Activated CD8-positive, alpha-beta memory T cell treated with anti-CD3 and anti-CD28 coated beads, Interleukin-2, amount 10 ng/mL, durations not matched to agents 7 days and 5 days (primary cell): ENCODE results near the gene HDAC1. TPM values are rescaled to one million over a fixed set of nuclear protein-coding genes. Genes with fewer than 3 reads are reported as not detected.
A peak's percentile ranks its signal among the peaks of the same experiment; 100 is the strongest.
"Not testable (repeated sequence)": the region's sequence is repeated elsewhere in the genome, so short reads cannot be mapped to it uniquely, and the experiment has no call there.

Experiments used
- ATAC-seq: fragments of 150-1000 bp; cut with Tn5 transposase; one replicate; pipeline ENCODE4 v1.10.0; 2021; ENCODE audit warnings: moderate library complexity
- CTCF ChIA-PET: fragments of 350-600 bp; sonication (Branson Sonifier 250); formaldehyde crosslinking; loops from one replicate; lab custom pipeline; 2021; ENCODE audit warnings: antibody characterized with exemption; lab: Charles Lee
- DNase-seq: peaks from one replicate; pipeline ENCODE4 v3.0.0-alpha.2; 2020
- H3K27ac Mint-ChIP-seq: one replicate; pipeline ENCODE4 v1.8.0; 2021; ENCODE audit warnings: mild to moderate bottlenecking, mixed read lengths
- H3K27me3 Mint-ChIP-seq: one replicate; pipeline ENCODE4 v1.8.0; 2021; ENCODE audit warnings: mixed read lengths
- H3K36me3 Mint-ChIP-seq: one replicate; pipeline ENCODE4 v1.8.0; 2021; ENCODE audit warnings: mild to moderate bottlenecking, mixed read lengths
- H3K4me1 Mint-ChIP-seq: one replicate; pipeline ENCODE4 v1.8.0; 2021; ENCODE audit warnings: mixed read lengths
- H3K4me3 Mint-ChIP-seq: one replicate; pipeline ENCODE4 v1.8.0; 2021; ENCODE audit warnings: mild to moderate bottlenecking, moderate library complexity, mixed read lengths
- H3K9me3 Mint-ChIP-seq: one replicate; pipeline ENCODE4 v1.8.0; 2022; ENCODE audit warnings: low read depth, mixed read lengths
- total RNA-seq, 2 experiments: library from RNA; stranded (reverse); gene quantifications; one replicate each; pipeline ENCODE4 v1.2.3, GENCODE V29; 2021

HDAC1 gene
- total RNA-seq, 2 experiments from 2014 or later: 183 to 189 TPM

- Mint-ChIP-seq H3K36me3 (peaks cover 36% of the 10 kb centered on the region), H3K27ac (no peak overlapping the region), H3K4me3 (no peak overlapping the region), H3K27me3 (no peaks in the 10 kb centered on the region), H3K4me1 (peaks cover 5% of the 10 kb centered on the region), H3K9me3 (no peaks in the 10 kb centered on the region)
- DNase-seq: no peak
- CTCF ChIA-PET: interaction anchor here (1.1 to 2.6 kb wide), 2 partner anchors 70 to 263 kb away, joined by 3 to 10 read pairs; no protein-coding TSS in a partner anchor
- no peak for ATAC-seq
Measured at GRCh38 chr1:32285658-32286057, 6.2 kb upstream of the HDAC1 start.

- peaks cover 31% of the 10 kb centered on the region for H3K36me3 Mint-ChIP-seq
- no peak for ATAC-seq
- H3K27ac Mint-ChIP-seq: no peak overlapping the region
- DNase-seq: no peak
- H3K4me1 Mint-ChIP-seq: peaks cover 15% of the 10 kb centered on the region
- H3K27me3 Mint-ChIP-seq: no peaks in the 10 kb centered on the region
- no peaks in the 10 kb centered on the region for H3K9me3 Mint-ChIP-seq
- no peak overlapping the region for H3K4me3 Mint-ChIP-seq
- CTCF ChIA-PET: interaction anchor here (1.8 kb wide), 1 partner anchor 71 kb away, joined by 6 read pairs; no protein-coding TSS in a partner anchor
Measured at GRCh38 chr1:32286763-32287162, 5.1 kb upstream of the HDAC1 start.

GRCh38 chr1:32289256-32289655 lies 2.6 kb upstream of the HDAC1 start:
- DNase-seq (no peak), ATAC-seq (no peak)
- H3K27ac Mint-ChIP-seq: no peak overlapping the region
- CTCF ChIA-PET: interaction anchor here (0.7 to 4.2 kb wide), 4 partner anchors 40 to 73 kb away, joined by 3 to 21 read pairs (median 10); no protein-coding TSS in a partner anchor
- no peak overlapping the region for H3K4me3 Mint-ChIP-seq
- peaks cover 30% of the 10 kb centered on the region for H3K36me3 Mint-ChIP-seq
- H3K9me3 Mint-ChIP-seq: no peaks in the 10 kb centered on the region
- peaks cover 27% of the 10 kb centered on the region for H3K4me1 Mint-ChIP-seq
- no peaks in the 10 kb centered on the region for H3K27me3 Mint-ChIP-seq

- Mint-ChIP-seq H3K4me3 (peak overlapping the region; percentile 99), H3K27ac (peak overlapping the region; percentile 98), H3K4me1 (peaks cover 43% of the 10 kb centered on the region), H3K27me3 (no peaks in the 10 kb centered on the region), H3K36me3 (peaks cover 23% of the 10 kb centered on the region), H3K9me3 (no peaks in the 10 kb centered on the region)
- ATAC-seq (no peak), DNase-seq (no peak)
- CTCF ChIA-PET: interaction anchor here (0.5 to 4.2 kb wide), 26 partner anchors 12 to 335 kb away, joined by 3 to 21 read pairs (median 4); partner anchors contain the start of genes LCK, MARCKSL1 and TXLNA
Measured at GRCh38 chr1:32291145-32291707, 657 bp upstream of the HDAC1 start.

GRCh38 chr1:32298211-32298610 lies 6.3 kb downstream of the HDAC1 start:
- H3K27ac Mint-ChIP-seq, H3K4me3 Mint-ChIP-seq, ATAC-seq, H3K27me3 Mint-ChIP-seq, H3K9me3 Mint-ChIP-seq, DNase-seq, CTCF ChIA-PET: not testable (repeated sequence)
- Mint-ChIP-seq H3K4me1 (peaks cover 41% of the 10 kb centered on the region), H3K36me3 (peaks cover 32% of the 10 kb centered on the region)

- no peak for DNase-seq
- no peak overlapping the region for H3K27ac Mint-ChIP-seq
- no peak for ATAC-seq
- H3K4me3 Mint-ChIP-seq: no peak overlapping the region
- H3K9me3 Mint-ChIP-seq: no peaks in the 10 kb centered on the region
- peaks cover 32% of the 10 kb centered on the region for H3K4me1 Mint-ChIP-seq
- H3K36me3 Mint-ChIP-seq: peaks cover 43% of the 10 kb centered on the region
- CTCF ChIA-PET: interaction anchor here (1.5 kb wide), 1 partner anchor 58 kb away, joined by 4 read pairs; no protein-coding TSS in a partner anchor
- H3K27me3 Mint-ChIP-seq: no peaks in the 10 kb centered on the region
Measured at GRCh38 chr1:32299327-32299726, 7.4 kb downstream of the HDAC1 start.

- peaks cover 49% of the 10 kb centered on the region for H3K36me3 Mint-ChIP-seq
- no peak for ATAC-seq
- H3K4me1 Mint-ChIP-seq: peaks cover 21% of the 10 kb centered on the region
Measured at GRCh38 chr1:32303358-32303757, 11.5 kb downstream of the HDAC1 start.

GRCh38 chr1:32303997-32304622 lies 12.2 kb downstream of the HDAC1 start:
- CTCF ChIA-PET: interaction anchor here (1.1 kb wide), 1 partner anchor 12 kb away, joined by 4 read pairs; the partner anchor contains the start of gene HDAC1
- ATAC-seq: no peak
- Mint-ChIP-seq H3K27me3 (no peaks in the 10 kb centered on the region), H3K36me3 (peaks cover 50% of the 10 kb centered on the region), H3K9me3 (no peaks in the 10 kb centered on the region), H3K4me3 (no peak overlapping the region), H3K27ac (no peak overlapping the region), H3K4me1 (peaks cover 23% of the 10 kb centered on the region)
- DNase-seq: no peak

More at GRCh38 chr1:32303358-32303757, 11.5 kb downstream of the HDAC1 start:
- H3K27me3 Mint-ChIP-seq: no peaks in the 10 kb centered on the region
- DNase-seq: no peak
- H3K27ac Mint-ChIP-seq: no peak overlapping the region
- H3K4me3 Mint-ChIP-seq: no peak overlapping the region
- CTCF ChIA-PET: no interaction called here
- no peaks in the 10 kb centered on the region for H3K9me3 Mint-ChIP-seq

GRCh38 chr1:32305310-32305709 lies 13.4 kb downstream of the HDAC1 start:
- DNase-seq (no peak), ATAC-seq (no peak)
- Mint-ChIP-seq H3K27ac (no peak overlapping the region), H3K36me3 (peaks cover 57% of the 10 kb centered on the region), H3K4me3 (no peak overlapping the region), H3K9me3 (no peaks in the 10 kb centered on the region), H3K27me3 (no peaks in the 10 kb centered on the region), H3K4me1 (peaks cover 30% of the 10 kb centered on the region)
- CTCF ChIA-PET: interaction anchor here (1.0 to 1.8 kb wide), 3 partner anchors 17 to 96 kb away, joined by 3 to 4 read pairs (median 3); no protein-coding TSS in a partner anchor

- Mint-ChIP-seq H3K36me3 (peaks cover 49% of the 10 kb centered on the region), H3K9me3 (no peaks in the 10 kb centered on the region), H3K4me1 (peaks cover 34% of the 10 kb centered on the region), H3K4me3 (no peak overlapping the region), H3K27me3 (no peaks in the 10 kb centered on the region), H3K27ac (no peak overlapping the region)
- ATAC-seq (no peak), DNase-seq (no peak)
- CTCF ChIA-PET: interaction anchor here (0.9 to 1.8 kb wide), 5 partner anchors 15 to 200 kb away, joined by 3 to 4 read pairs (median 4); partner anchors contain the start of gene KPNA6
Measured at GRCh38 chr1:32307324-32307723, 15.4 kb downstream of the HDAC1 start.

- Mint-ChIP-seq H3K27ac (no peak overlapping the region), H3K4me1 (peaks cover 37% of the 10 kb centered on the region), H3K36me3 (peaks cover 38% of the 10 kb centered on the region), H3K4me3 (no peak overlapping the region), H3K27me3 (no peaks in the 10 kb centered on the region), H3K9me3 (no peaks in the 10 kb centered on the region)
- ATAC-seq (no peak), DNase-seq (no peak)
- CTCF ChIA-PET: no interaction called here
Measured at GRCh38 chr1:32309960-32310359, 18.1 kb downstream of the HDAC1 start.

- H3K27me3 Mint-ChIP-seq: no peaks in the 10 kb centered on the region
- no peaks in the 10 kb centered on the region for H3K9me3 Mint-ChIP-seq
- ATAC-seq (no peak), DNase-seq (no peak)
- H3K4me3 Mint-ChIP-seq: no peak overlapping the region
- CTCF ChIA-PET: interaction anchor here (0.5 to 1.2 kb wide), 6 partner anchors 10 to 229 kb away, joined by 3 to 4 read pairs (median 4); no protein-coding TSS in a partner anchor
- peaks cover 38% of the 10 kb centered on the region for H3K4me1 Mint-ChIP-seq
- peaks cover 27% of the 10 kb centered on the region for H3K36me3 Mint-ChIP-seq
- H3K27ac Mint-ChIP-seq: peak overlapping the region; percentile 69
Measured at GRCh38 chr1:32311709-32312393, 20.0 kb downstream of the HDAC1 start.

- CTCF ChIA-PET: interaction anchor here (0.6 kb wide), 1 partner anchor 145 kb away, joined by 3 read pairs; no protein-coding TSS in a partner anchor
- Mint-ChIP-seq H3K4me1 (peaks cover 27% of the 10 kb centered on the region), H3K36me3 (peaks cover 26% of the 10 kb centered on the region), H3K4me3 (no peak overlapping the region), H3K9me3 (no peaks in the 10 kb centered on the region), H3K27ac (peak overlapping the region; percentile 6), H3K27me3 (no peaks in the 10 kb centered on the region)
- DNase-seq (no peak), ATAC-seq (no peak)
Measured at GRCh38 chr1:32316903-32317277, 25.0 kb downstream of the HDAC1 start.
